ENCODE results near the gene ATP1B2.

The ATP1B2 gene

GRCh38 chr17:7686222-7687071 is 35.7 kb downstream of the ATP1B2 start:
- peak; percentile 75 for DNase-seq

- DNase-seq: peak; percentile 84
Observed at GRCh38 chr17:7687072-7687907, 36.6 kb downstream of the ATP1B2 start, which contains the start of gene TP53. Gene TP53, minus strand, starts transcription at chr17:7687490. Its CDS starts 10,896 bp downstream, at chr17:7676594.

GRCh38 chr17:7687908-7688807 is 37.4 kb downstream of the ATP1B2 start, which contains the start of gene WRAP53:
Gene WRAP53, plus strand, starts transcription at chr17:7688477. Its CDS starts 172 bp downstream, at chr17:7688649.
- peak; percentile 96 for DNase-seq

GRCh38 chr17:7688808-7689316 is 38.1 kb downstream of the ATP1B2 start:
- DNase-seq: no peak

- DNase-seq: no peak
Observed at GRCh38 chr17:7695586-7695985, 44.9 kb downstream of the ATP1B2 start.

- no peak for DNase-seq
Observed at GRCh38 chr17:7697828-7698588, 47.3 kb downstream of the ATP1B2 start.

- DNase-seq: no peak
Observed at GRCh38 chr17:7700510-7700909, 49.8 kb downstream of the ATP1B2 start.

- DNase-seq: no peak
Observed at GRCh38 chr17:7701681-7702080, 51.0 kb downstream of the ATP1B2 start.

GRCh38 chr17:7702776-7703175 is 52.0 kb downstream of the ATP1B2 start:
- no peak for DNase-seq

- DNase-seq: no peak
Observed at GRCh38 chr17:7703584-7704479, 53.1 kb downstream of the ATP1B2 start.

GRCh38 chr17:7704601-7705268 is 54.0 kb downstream of the ATP1B2 start, which contains the start of gene EFNB3:
Gene EFNB3, plus strand, starts transcription at chr17:7705202. Its CDS starts 397 bp downstream, at chr17:7705599.
- no peak for DNase-seq

- no peak for DNase-seq
Observed at GRCh38 chr17:7705269-7706255, 54.8 kb downstream of the ATP1B2 start.

GRCh38 chr17:7706631-7707354 is 56.1 kb downstream of the ATP1B2 start:
- DNase-seq: no peak

Measured in activated CD4-positive, CD25-positive, alpha-beta regulatory T cell treated with anti-CD3 and anti-CD28 coated beads, Interleukin-2, amount 50 U/mL, for 72 hours (primary cell).